SK-N-SH (cell line): ENCODE results near the gene MYL12B. TPM values are rescaled to one million over a fixed set of nuclear protein-coding genes. Genes with fewer than 3 reads are reported as not detected.

Source experiments
- CTCF ChIA-PET: fragments of 300-600, 350-600 bp; formaldehyde crosslinking; extraction: SDS; loops from one replicate; lab custom pipeline; 2021; lab: Yijun Ruan, JAX
- POLR2A ChIA-PET: fragments of 350-600 bp; sonication (Branson Sonifier 250); formaldehyde crosslinking; extraction: SDS; loops from one replicate; lab custom pipeline; 2020; ENCODE audit warnings: antibody characterized with exemption, inconsistent platforms; lab: Yijun Ruan, JAX
- DNase-seq: peaks from one replicate; pipeline ENCODE4 v3.0.0; 2012
- H2AFZ ChIP-seq: fragments of 200-600 bp; sonication (generic); 2 replicates; pipeline ENCODE4 v1.8.1; 2016; ENCODE audit warnings: antibody characterized with exemption, mild to moderate bottlenecking, low read depth
- H3F3A ChIP-seq: fragments of 200-600 bp; sonication (generic); replicated peaks from 2 replicates; pipeline ENCODE3; 2016; ENCODE audit warnings: antibody characterized with exemption, mild to moderate bottlenecking; ENCODE audit not compliant: insufficient read depth
- H3K27ac ChIP-seq, 2 experiments: fragments of 200-500 bp in 1 of 2; fragments of 200-600 bp in 1 of 2; sonication (Bioruptor generic) in 1 of 2; sonication (generic), shearing (Covaris generic) in 1 of 2; 2 replicates each; pipeline versions ENCODE4 v1.5.1 to v1.6.1; 2014 to 2016; ENCODE audit warnings: low read depth in 2 of 2, inconsistent platforms in 1 of 2, low read length in 1 of 2, mild to moderate bottlenecking in 1 of 2, mixed read lengths in 1 of 2
- H3K27me3 ChIP-seq: fragments of 200-600 bp; sonication (generic), shearing (Covaris generic); 2 replicates; pipeline ENCODE4 v1.6.1; 2016; ENCODE audit warnings: mixed run types; ENCODE audit not compliant: insufficient read depth
- H3K36me3 ChIP-seq, 2 experiments: fragments of 200-500 bp in 1 of 2; fragments of 200-600 bp in 1 of 2; sonication (Bioruptor generic) in 1 of 2; sonication (generic) in 1 of 2; replicated peaks in 1 of 2; 2 replicates each; pipeline versions ENCODE3 to v1.5.1; 2014 to 2016; ENCODE audit warnings: low read length in 1 of 2, mild to moderate bottlenecking in 1 of 2; ENCODE audit not compliant: insufficient read depth in 2 of 2, control insufficient read depth in 1 of 2
- H3K4me1 ChIP-seq, 2 experiments: fragments of 200-500 bp in 1 of 2; fragments of 200-600 bp in 1 of 2; sonication (Bioruptor generic) in 1 of 2; sonication (generic), shearing (Covaris generic) in 1 of 2; 2 replicates each; pipeline versions ENCODE4 v1.5.1 to v1.6.1; 2014 to 2016; ENCODE audit warnings: low read depth in 1 of 2, low read length in 1 of 2, mixed run types in 1 of 2; ENCODE audit not compliant: insufficient read depth in 2 of 2, control insufficient read depth in 1 of 2
- H3K4me2 ChIP-seq: fragments of 200-600 bp; sonication (generic), shearing (Covaris generic); 2 replicates; pipeline ENCODE4 v1.6.1; 2017; ENCODE audit warnings: mixed run types
- H3K4me3 ChIP-seq, 2 experiments: fragments of 200-500 bp in 1 of 2; fragments of 200-600 bp in 1 of 2; sonication (Bioruptor generic) in 1 of 2; sonication (generic), shearing (Covaris generic) in 1 of 2; 2 replicates each; pipeline versions ENCODE4 v1.5.1 to v1.8.1; 2014 to 2016; ENCODE audit warnings: low read depth in 2 of 2, inconsistent platforms in 1 of 2, low read length in 1 of 2, mild to moderate bottlenecking in 1 of 2, mixed read lengths in 1 of 2, moderate library complexity in 1 of 2
- H3K79me2 ChIP-seq: fragments of 200-600 bp; sonication (generic); 2 replicates; pipeline ENCODE4 v1.8.1; 2017; ENCODE audit warnings: mild to moderate bottlenecking; ENCODE audit not compliant: insufficient read depth
- H3K9ac ChIP-seq: fragments of 200-600 bp; sonication (generic); 2 replicates; pipeline ENCODE4 v1.6.1; 2017; ENCODE audit warnings: mixed run types
- H3K9me2 ChIP-seq: fragments of 200-600 bp; sonication (generic); 2 replicates; pipeline ENCODE4 v1.6.1; 2017; ENCODE audit warnings: mixed run types
- H3K9me3 ChIP-seq: fragments of 200-600 bp; sonication (generic); 2 replicates; pipeline ENCODE4 v1.6.1; 2017; ENCODE audit warnings: mixed run types, mild to moderate bottlenecking, moderate library complexity
- H4K20me1 ChIP-seq: fragments of 200-600 bp; sonication (generic); 2 replicates; pipeline ENCODE4 v1.6.1; 2017; ENCODE audit warnings: mild to moderate bottlenecking, mixed run types; ENCODE audit not compliant: insufficient read depth
- GATA2 ChIP-seq: sonication (generic); formaldehyde crosslinking; IDR thresholded peaks from 2 replicates; pipeline ENCODE4 v1.5.0; 2020; ENCODE audit warnings: mild to moderate bottlenecking, missing genetic modification reagents
- MEF2A ChIP-seq: IDR thresholded peaks from 2 replicates; pipeline ENCODE4 v1.4.0; 2012; ENCODE audit warnings: low read depth, borderline replicate concordance
- MXI1 ChIP-seq: IDR thresholded peaks from 2 replicates; pipeline ENCODE4 v1.6.1; 2012; ENCODE audit warnings: mild to moderate bottlenecking, low read depth, low read length, improper control_type of control experiment
- REST ChIP-seq: IDR thresholded peaks from 2 replicates; pipeline ENCODE4 v1.6.1; 2012; ENCODE audit warnings: mild to moderate bottlenecking, low read depth, low read length, moderate library complexity
- RFX5 ChIP-seq: IDR thresholded peaks from 2 replicates; pipeline ENCODE4 v1.6.1; 2012; ENCODE audit warnings: mild to moderate bottlenecking, improper control_type of control experiment, low read length
- TCF12 ChIP-seq: IDR thresholded peaks from 2 replicates; pipeline ENCODE4 v1.4.0; 2012
- YY1 ChIP-seq: IDR thresholded peaks from 2 replicates; pipeline ENCODE4 v1.4.0; 2012; ENCODE audit warnings: low read depth, mild to moderate bottlenecking
- ZBTB33 ChIP-seq: IDR thresholded peaks from 2 replicates; pipeline ENCODE4 v1.4.0; 2012; ENCODE audit warnings: low read depth, borderline replicate concordance
- WGBS: methylation state at CpG from one replicate; pipeline ENCODE4 v1.1.6; 2017; ENCODE audit warnings: low lambda C conversion rate; 5-methylcytosine and 5-hydroxymethylcytosine counted together
- polyA plus RNA-seq, 3 experiments: library from polyadenylated mRNA; depleted of rRNA; stranded (reverse); fragments of >200 nt; gene quantifications; 2 replicates each; pipeline ENCODE4 v1.2.3, GENCODE V29; 2012

Gene MYL12B
- polyA plus RNA-seq, 1 of the 3 experiments (the other 2 are of a cell fraction), result 555 TPM

GRCh38 chr18:3256693-3257626 is 5.0 kb upstream of the MYL12B start:
- H3K4me2 ChIP-seq, result no peak overlapping the region; the same call in 1 of the 2 replicates
- 79% methylated on average over 5 of the region's 5 CpGs for WGBS
- H3K4me1 ChIP-seq, result peaks cover 4 to 26% of the 10 kb centered on the region in 2 experiments; a peak in 3 of 4 replicates
- TF ChIP-seq MEF2A, result peak; percentile 56; the same call in 1 of the 2 replicates
- no peak for TF ChIP-seq GATA2 (CRISPR knock-in tag)
- peak overlapping the region; percentile 16; the same call in 1 of the 2 replicates for H3K9ac ChIP-seq
- no peak for DNase-seq
- no peak overlapping the region for H3K4me3 ChIP-seq
- peaks cover 61 to 67% of the 10 kb centered on the region in 2 experiments for H3K36me3 ChIP-seq
- H3K27me3 ChIP-seq, result no peaks in the 10 kb centered on the region
- no peak overlapping the region for H2AFZ ChIP-seq
- H3F3A ChIP-seq, result peaks cover 71% of the 10 kb centered on the region
- H3K9me2 ChIP-seq, result no peaks in the 10 kb centered on the region
- H3K79me2 ChIP-seq, result peaks cover 74% of the 10 kb centered on the region
- H3K9me3 ChIP-seq, result no peaks in the 10 kb centered on the region
- CTCF ChIA-PET, result interaction anchor here (3.2 kb wide), 1 partner anchor 11 kb away, joined by 11 read pairs; no protein-coding TSS in a partner anchor
- POLR2A ChIA-PET, result no interaction called here
- peak overlapping the region in 1 of 2 experiments; percentile 39; a peak in 2 of 4 replicates for H3K27ac ChIP-seq
- H4K20me1 ChIP-seq, result peaks cover 2% of the 10 kb centered on the region

GRCh38 chr18:3257627-3258120 is 4.3 kb upstream of the MYL12B start:
- Histone ChIP-seq H3K27ac (peak overlapping the region in 1 of 2 experiments; percentile 39; a peak in 1 of 4 replicates), H4K20me1 (peaks cover 2% of the 10 kb centered on the region), H3K9ac (no peak overlapping the region), H3K9me3 (no peaks in the 10 kb centered on the region), H3K4me3 (no peak overlapping the region), H3K4me2 (no peak overlapping the region), H3K4me1 (peaks cover 4 to 22% of the 10 kb centered on the region in 2 experiments; a peak in 3 of 4 replicates), H2AFZ (no peak overlapping the region), H3K9me2 (no peaks in the 10 kb centered on the region), H3K79me2 (peaks cover 74% of the 10 kb centered on the region), H3F3A (peaks cover 64% of the 10 kb centered on the region), H3K36me3 (peaks cover 55 to 65% of the 10 kb centered on the region in 2 experiments), H3K27me3 (no peaks in the 10 kb centered on the region)
- TF ChIP-seq TCF12, result no peak
- no peak for TF ChIP-seq ZBTB33
- TF ChIP-seq REST, result no peak
- no peak for TF ChIP-seq YY1
- TF ChIP-seq MXI1, result no peak
- no peak for TF ChIP-seq RFX5
- DNase-seq, result no peak
- ChIA-PET CTCF (interaction anchor here (3.2 kb wide), 1 partner anchor 11 kb away, joined by 11 read pairs; no protein-coding TSS in a partner anchor), POLR2A (no interaction called here)
- WGBS, result 100% methylated on average over 2 of the region's 2 CpGs
